Loucy (cell line): ENCODE data around the gene INHBB.

ENCODE experiments used
- CTCF ChIP-seq: fragments of 200-600 bp; sonication (generic); conservative IDR thresholded peaks from 2 replicates; pipeline ENCODE4 v1.5.1; 2014; ENCODE audit warnings: mild to moderate bottlenecking, antibody characterized with exemption, low read length
- EZH2phosphoT487 ChIP-seq: fragments of 200-600 bp; IDR thresholded peaks from 2 replicates; pipeline ENCODE4 v1.6.1; 2018; ENCODE audit warnings: antibody characterized with exemption, mild to moderate bottlenecking, moderate library complexity, borderline replicate concordance

GRCh38 chr2:120395221-120396012 lies 49.5 kb downstream of the INHBB start:
- no peak for TF ChIP-seq CTCF
- TF ChIP-seq EZH2phosphoT487 = no peak
